ENCODE data around the gene FASTKD2. TPM values are rescaled to one million over a fixed set of nuclear protein-coding genes. Genes with fewer than 3 reads are reported as not detected.

The FASTKD2 gene
- total RNA-seq, 1 donor from 2014 or later, result 16.9 TPM

- DNase-seq (ENCODE audit: low spot score), result no peak
Observed at GRCh38 chr2:206836722-206837121, 71.3 kb downstream of the FASTKD2 start.

GRCh38 chr2:206837775-206838174, 72.4 kb downstream of the FASTKD2 start:
- no peak for DNase-seq (ENCODE audit: low spot score)

GRCh38 chr2:206838690-206839089, 73.3 kb downstream of the FASTKD2 start:
- no peak for DNase-seq (ENCODE audit: low spot score)

- no peak for DNase-seq (ENCODE audit: low spot score)
Observed at GRCh38 chr2:206840999-206841398, 75.6 kb downstream of the FASTKD2 start.

Other genes starting within 250 kb of the FASTKD2 start
- gene FAM237A, start 123.1 kb upstream of the FASTKD2 start, total RNA-seq, result not detected
- not detected for gene DYTN, start 47.2 kb upstream of the FASTKD2 start, total RNA-seq
- gene MDH1B, start 278 bp upstream of the FASTKD2 start, total RNA-seq, result 2.4 TPM
- gene CPO, start 173.9 kb downstream of the FASTKD2 start, total RNA-seq, result 0.23 TPM

All from mucosa of gallbladder (tissue), 1 donor.